IMR-90 (cell line): ENCODE results near the gene IL4R. TPM values are rescaled to one million over a fixed set of nuclear protein-coding genes. Genes with fewer than 3 reads are reported as not detected.
A peak's percentile ranks its signal among the peaks of the same experiment; 100 is the strongest.

Experiments
- ATAC-seq: fragments of 200-7000 bp; cut with Tn5 transposase; 2 replicates; pipeline ENCODE4 v1.9.1; 2020; ENCODE audit warnings: low read depth, mild to moderate bottlenecking, moderate library complexity
- Bru-seq: library from RNA; stranded (reverse); fragments of 400-500 nt; gene quantifications from one replicate; lab custom pipeline; 2021; lab: Mats Ljungman, UMichigan
- BruChase-seq, 2 experiments: library from RNA; stranded (reverse); fragments of 400-500 nt; gene quantifications; one replicate each; lab custom pipeline; 2021; lab: Mats Ljungman, UMichigan
- BruUV-seq: library from RNA; stranded (reverse); fragments of 400-500 nt; replicated peaks from 2 replicates; lab custom pipeline; 2021; lab: Mats Ljungman, UMichigan
- CTCF ChIA-PET: fragments of 300-600 bp; formaldehyde crosslinking; extraction: SDS; loops from one replicate; lab custom pipeline; 2021; ENCODE audit warnings: antibody characterized with exemption; lab: Yijun Ruan, JAX
- POLR2A ChIA-PET: fragments of 300-600 bp; sonication (Branson Sonifier 250); formaldehyde crosslinking; loops from one replicate; lab custom pipeline; 2022; ENCODE audit warnings: antibody characterized with exemption; ENCODE audit not compliant: unreplicated experiment; lab: Charles Lee
- DNase-seq: peaks from one replicate; pipeline ENCODE4 v3.0.0; 2013
- H2AFZ ChIP-seq: replicated peaks from 2 replicates; pipeline ENCODE3; 2013; ENCODE audit warnings: low read length, mild to moderate bottlenecking; ENCODE audit not compliant: poor library complexity
- H2AK5ac ChIP-seq: 2 replicates; pipeline ENCODE4 v1.6.1; 2013; ENCODE audit warnings: low read depth, low read length, inconsistent platforms
- H2AK9ac ChIP-seq: replicated peaks from 2 replicates; pipeline ENCODE3; 2013; ENCODE audit warnings: mild to moderate bottlenecking, low read depth, low read length, moderate library complexity; ENCODE audit not compliant: poor library complexity
- H2BK120ac ChIP-seq: 2 replicates; pipeline ENCODE4 v1.6.1; 2013; ENCODE audit warnings: low read depth, low read length, inconsistent platforms
- H2BK15ac ChIP-seq: 3 replicates; pipeline ENCODE4 v1.6.1; 2013; ENCODE audit warnings: low read depth, low read length, inconsistent platforms
- H2BK20ac ChIP-seq: 2 replicates; pipeline ENCODE4 v1.6.1; 2013; ENCODE audit warnings: low read depth, mild to moderate bottlenecking, inconsistent platforms, low read length, moderate library complexity
- H2BK5ac ChIP-seq: 2 replicates; pipeline ENCODE4 v1.6.1; 2013; ENCODE audit warnings: mild to moderate bottlenecking, low read depth, low read length, inconsistent platforms; ENCODE audit not compliant: poor library complexity, severe bottlenecking
- H3K14ac ChIP-seq: replicated peaks from 2 replicates; pipeline ENCODE4 v1.6.1; 2013; ENCODE audit warnings: low read depth, low read length, inconsistent platforms
- H3K18ac ChIP-seq: 2 replicates; pipeline ENCODE4 v1.6.1; 2013; ENCODE audit warnings: low read depth, low read length, control low read depth
- H3K23ac ChIP-seq: 2 replicates; pipeline ENCODE4 v1.6.1; 2013; ENCODE audit warnings: low read depth, low read length, inconsistent platforms
- H3K27ac ChIP-seq: 2 replicates; pipeline ENCODE4 v1.5.1; 2013; ENCODE audit warnings: mild to moderate bottlenecking, control low read depth, low read length; ENCODE audit not compliant: insufficient read depth
- H3K27me3 ChIP-seq: 2 replicates; pipeline ENCODE4 v1.6.1; 2013; ENCODE audit warnings: low read length; ENCODE audit not compliant: control insufficient read depth, insufficient read depth
- H3K36me3 ChIP-seq: 2 replicates; pipeline ENCODE4 v1.6.1; 2013; ENCODE audit warnings: low read length, mixed read lengths; ENCODE audit not compliant: control insufficient read depth, insufficient read depth
- H3K4ac ChIP-seq: 2 replicates; pipeline ENCODE4 v1.6.1; 2013; ENCODE audit warnings: low read depth, low read length, inconsistent platforms
- H3K4me1 ChIP-seq: 2 replicates; pipeline ENCODE4 v1.6.1; 2013; ENCODE audit warnings: low read length, mixed read lengths; ENCODE audit not compliant: control insufficient read depth, insufficient read depth
- H3K4me2 ChIP-seq: 2 replicates; pipeline ENCODE4 v1.6.1; 2013; ENCODE audit warnings: low read depth, mild to moderate bottlenecking, control low read depth, low read length, moderate library complexity
- H3K4me3 ChIP-seq: 2 replicates; pipeline ENCODE4 v1.5.1; 2013; ENCODE audit warnings: low read depth, mild to moderate bottlenecking, control low read depth, low read length, moderate library complexity; ENCODE audit not compliant: insufficient read depth
- H3K56ac ChIP-seq: 2 replicates; pipeline ENCODE4 v1.6.1; 2013; ENCODE audit warnings: low read length, inconsistent platforms; ENCODE audit not compliant: insufficient read depth; ENCODE audit errors: extremely low read depth
- H3K79me1 ChIP-seq, 2 experiments: 2 replicates each; pipeline ENCODE4 v1.6.1; 2013; ENCODE audit warnings: low read length in 2 of 2, inconsistent platforms in 1 of 2, low read depth in 1 of 2
- H3K9ac ChIP-seq: 2 replicates; pipeline ENCODE4 v1.6.1; 2013; ENCODE audit warnings: low read depth, low read length, control low read depth
- H3K9me1 ChIP-seq: 2 replicates; pipeline ENCODE4 v1.6.1; 2013; ENCODE audit warnings: low read length, inconsistent platforms; ENCODE audit not compliant: insufficient read depth
- H3K9me3 ChIP-seq: 2 replicates; pipeline ENCODE4 v1.6.1; 2013; ENCODE audit warnings: low read length; ENCODE audit not compliant: control insufficient read depth, insufficient read depth
- H4K20me1 ChIP-seq: 2 replicates; pipeline ENCODE4 v1.6.1; 2013; ENCODE audit warnings: low read length, inconsistent platforms; ENCODE audit not compliant: insufficient read depth
- H4K5ac ChIP-seq: 2 replicates; pipeline ENCODE4 v1.6.1; 2013; ENCODE audit warnings: mild to moderate bottlenecking, low read depth, low read length, control low read depth
- H4K8ac ChIP-seq, 2 experiments: 2 replicates each; pipeline ENCODE4 v1.6.1; 2013; ENCODE audit warnings: low read depth in 2 of 2, low read length in 2 of 2, control low read depth in 1 of 2, inconsistent platforms in 1 of 2
- H4K91ac ChIP-seq: 2 replicates; pipeline ENCODE4 v1.6.1; 2013; ENCODE audit warnings: low read depth, low read length, inconsistent platforms; ENCODE audit not compliant: insufficient read depth
- BHLHE40 ChIP-seq: fragments of 150-350 bp; IDR thresholded peaks from 2 replicates; pipeline ENCODE4 v1.6.1; 2016; ENCODE audit warnings: mild to moderate bottlenecking, low read depth, low read length
- CHD1 ChIP-seq: IDR thresholded peaks from 2 replicates; pipeline ENCODE4 v1.6.1; 2012; ENCODE audit warnings: low read depth, low read length, improper control_type of control experiment
- FOS ChIP-seq: fragments of 150-350 bp; IDR thresholded peaks from 2 replicates; pipeline ENCODE4 v1.6.1; 2016; ENCODE audit warnings: low read depth, low read length
- MAFK ChIP-seq: IDR thresholded peaks from 2 replicates; pipeline ENCODE4 v1.6.1; 2012; ENCODE audit warnings: low read depth, low read length, improper control_type of control experiment
- MAZ ChIP-seq: IDR thresholded peaks from 2 replicates; pipeline ENCODE4 v1.6.1; 2012; ENCODE audit warnings: low read depth, mild to moderate bottlenecking, low read length, improper control_type of control experiment, moderate library complexity, borderline replicate concordance
- MXI1 ChIP-seq: IDR thresholded peaks from 2 replicates; pipeline ENCODE4 v1.6.1; 2012; ENCODE audit warnings: low read depth, mild to moderate bottlenecking, low read length, moderate library complexity, borderline replicate concordance
- POLR2A ChIP-seq: IDR thresholded peaks from 2 replicates; pipeline ENCODE4 v1.6.1; 2012; ENCODE audit warnings: mild to moderate bottlenecking, low read depth, low read length
- RAD21 ChIP-seq: IDR thresholded peaks from 2 replicates; pipeline ENCODE4 v1.6.1; 2012; ENCODE audit warnings: low read length, improper control_type of control experiment
- RCOR1 ChIP-seq: IDR thresholded peaks from 2 replicates; pipeline ENCODE4 v1.6.1; 2012; ENCODE audit warnings: mild to moderate bottlenecking, low read length, improper control_type of control experiment; ENCODE audit not compliant: insufficient replicate concordance
- SMC3 ChIP-seq: fragments of 150-350 bp; IDR thresholded peaks from 2 replicates; pipeline ENCODE4 v1.6.1; 2016; ENCODE audit warnings: low read depth, mild to moderate bottlenecking, antibody characterized with exemption, low read length, moderate library complexity
- WGBS, 2 experiments: methylation state at CpG; one replicate each; pipeline versions ENCODE4 v1.1.5 to v1.1.7; 2013; ENCODE audit warnings: missing lambda C conversion rate in 2 of 2; ENCODE audit not compliant: insufficient read length in 1 of 2; ENCODE audit errors: extremely low coverage in 2 of 2; 5-methylcytosine and 5-hydroxymethylcytosine counted together
- dilution Hi-C: fragments of 300-500 bp; cut with HindIII; formaldehyde crosslinking; loops from one replicate; pipeline ENCODE4 v1.14.3; 2018; ENCODE audit warnings: low sequenced_read_pairs; ENCODE audit not compliant: unreplicated experiment
- in situ Hi-C: fragments of 300-500 bp; cut with MboI; formaldehyde crosslinking; loops from 3 replicates; pipeline ENCODE4 v1.14.3; 2019; ENCODE audit warnings: low sequenced_read_pairs, inconsistent platforms, mixed read lengths
- intact Hi-C: fragments of 100-400 bp; cut with micrococcal nuclease; formaldehyde crosslinking; loops from 2 replicates; pipeline ENCODE4 v1.10.0; 2022
- long read RNA-seq: library from polyadenylated mRNA; unstranded; transcript quantifications from one replicate; pipeline ENCODE4 v2.0.0, GENCODE V29; 2021; ENCODE audit not compliant: unreplicated experiment
- polyA plus RNA-seq, 3 experiments: library from polyadenylated mRNA; depleted of rRNA; stranded (reverse); fragments of >200 nt; gene quantifications; 2 replicates each; pipeline ENCODE4 v1.2.3, GENCODE V29; 2012; ENCODE audit warnings: low replicate concordance in 1 of 3
- total RNA-seq: library from RNA; depleted of rRNA; stranded (reverse); fragments of >200 nt; gene quantifications from 2 replicates; pipeline ENCODE4 v1.2.3, GENCODE V29; 2012; rRNA removed
- TF ChIP-seq, protein P1 (sequence below): conservative IDR thresholded peaks from 2 replicates; pipeline ENCODE4 v1.5.1; 2012; ENCODE audit warnings: mild to moderate bottlenecking, low read depth, low read length, improper control_type of control experiment

IL4R gene
- total RNA-seq (6.3 and 8.3 TPM in 2 replicates), polyA plus RNA-seq (2012; rRNA removed) (18.7 and 21.5 TPM in 2 replicates), Bru-seq, nascent RNA (percentile 91 among the genes with signal in this experiment), BruChase-seq, experiment 1, labeled RNA remaining after a 6-hour chase (percentile 88 among the genes with signal in this experiment), BruChase-seq, experiment 2, labeled RNA remaining after a 2-hour chase (percentile 89 among the genes with signal in this experiment)
- 10.3 and 18.0 TPM in 2 replicates for polyA plus RNA-seq (2012; cell fraction: cytosol; rRNA removed)
- polyA plus RNA-seq (2012; cell fraction: nucleus; rRNA removed; ENCODE audit: low replicate concordance): 32.7 and 42.5 TPM in 2 replicates
- long read RNA-seq, partial matches to known transcripts: 3 of 25 reads
- long read RNA-seq, other reads (novel, unspliced or antisense): 16 of 25 reads

DNA sequence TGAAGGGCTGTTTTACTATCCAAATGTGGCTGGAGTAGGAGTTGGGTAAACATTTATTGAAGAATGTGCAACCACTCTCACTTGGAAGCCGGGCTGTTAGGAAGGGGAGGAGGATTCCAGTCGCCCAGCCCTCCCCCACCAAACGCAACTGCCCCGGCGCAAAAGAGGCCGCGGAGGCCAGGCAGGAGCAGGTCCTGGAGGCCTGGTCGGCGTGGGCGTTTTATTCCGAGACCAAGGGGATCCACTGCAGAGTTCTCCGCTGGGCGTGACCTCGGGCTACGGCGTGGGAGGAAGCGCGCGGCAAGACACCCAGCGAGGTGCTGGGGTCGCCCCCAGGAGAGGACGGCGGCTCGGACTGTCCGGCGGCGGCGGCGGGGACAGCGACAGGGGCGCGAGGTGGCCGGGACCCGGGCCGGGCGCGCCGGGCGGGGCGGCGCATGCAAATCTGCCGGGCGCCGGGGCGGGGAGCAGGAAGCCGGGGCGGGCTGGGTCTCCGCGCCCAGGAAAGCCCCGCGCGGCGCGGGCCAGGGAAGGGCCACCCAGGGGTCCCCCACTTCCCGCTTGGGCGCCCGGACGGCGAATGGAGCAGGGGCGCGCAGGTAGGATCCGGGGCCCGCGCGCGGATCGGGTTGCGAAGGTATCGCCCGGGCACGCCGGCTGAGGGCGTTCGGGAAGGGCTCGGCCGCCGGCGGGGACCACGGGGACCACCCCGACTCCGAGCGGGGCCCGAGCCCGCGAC lies at the start of gene IL4R:
Gene IL4R, plus strand, starts transcription at position 553 of the 739 bp plus-strand sequence. CDS start 26,230 bp downstream, outside the sequence.
- H3K9me1 ChIP-seq: peaks cover 17% of the 10 kb centered on the region
- H3K36me3 ChIP-seq: peaks cover 11% of the 10 kb centered on the region
- no peaks in the 10 kb centered on the region for H3K27me3 ChIP-seq
- TF ChIP-seq FOS (0 out of 2 replicates have a peak, but pooled peaks have one; percentile 5), BHLHE40 (no peak), POLR2A (peak; percentile 65), RCOR1 (peak; percentile 58), RAD21 (peak; percentile 24), MXI1 (peak; percentile 59; the same call in 1 of the 2 replicates), SMC3 (peak; percentile 12), MAZ (peak; percentile 45; the same call in 1 of the 2 replicates), MAFK (no peak), CHD1 (no peak)
- TF ChIP-seq, protein P1, sequence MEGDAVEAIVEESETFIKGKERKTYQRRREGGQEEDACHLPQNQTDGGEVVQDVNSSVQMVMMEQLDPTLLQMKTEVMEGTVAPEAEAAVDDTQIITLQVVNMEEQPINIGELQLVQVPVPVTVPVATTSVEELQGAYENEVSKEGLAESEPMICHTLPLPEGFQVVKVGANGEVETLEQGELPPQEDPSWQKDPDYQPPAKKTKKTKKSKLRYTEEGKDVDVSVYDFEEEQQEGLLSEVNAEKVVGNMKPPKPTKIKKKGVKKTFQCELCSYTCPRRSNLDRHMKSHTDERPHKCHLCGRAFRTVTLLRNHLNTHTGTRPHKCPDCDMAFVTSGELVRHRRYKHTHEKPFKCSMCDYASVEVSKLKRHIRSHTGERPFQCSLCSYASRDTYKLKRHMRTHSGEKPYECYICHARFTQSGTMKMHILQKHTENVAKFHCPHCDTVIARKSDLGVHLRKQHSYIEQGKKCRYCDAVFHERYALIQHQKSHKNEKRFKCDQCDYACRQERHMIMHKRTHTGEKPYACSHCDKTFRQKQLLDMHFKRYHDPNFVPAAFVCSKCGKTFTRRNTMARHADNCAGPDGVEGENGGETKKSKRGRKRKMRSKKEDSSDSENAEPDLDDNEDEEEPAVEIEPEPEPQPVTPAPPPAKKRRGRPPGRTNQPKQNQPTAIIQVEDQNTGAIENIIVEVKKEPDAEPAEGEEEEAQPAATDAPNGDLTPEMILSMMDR: no peak
- H3K4me1 ChIP-seq: peaks cover 26% of the 10 kb centered on the region
- dilution Hi-C loops: no loop called here
- intact Hi-C loops: loop anchor here (1.0 to 5.0 kb wide), 3 partner anchors 46 to 79 kb away; partner anchors contain the start of gene NSMCE1
- H3K27ac ChIP-seq: peak within 1 kb of the TSS; percentile 95
- peak within 1 kb of the TSS; percentile 95 for H2AK9ac ChIP-seq
- ATAC-seq (peak; percentile 75), DNase-seq (peak; percentile 77)
- H3K23ac ChIP-seq: peak within 1 kb of the TSS; percentile 83
- ChIA-PET POLR2A (no interaction called here), CTCF (no interaction called here)
- peak within 1 kb of the TSS; percentile 90 for H3K14ac ChIP-seq
- peak within 1 kb of the TSS; percentile 90 for H4K5ac ChIP-seq
- peak within 1 kb of the TSS; percentile 74 for H3K4me3 ChIP-seq
- peaks cover 26% of the 10 kb centered on the region for H4K20me1 ChIP-seq
- H2BK20ac ChIP-seq: peak within 1 kb of the TSS; percentile 69
- BruUV-seq: no TSS peak
- in situ Hi-C loops: loop anchor here (5.0 kb wide), 1 partner anchor 46 kb away; the partner anchor contains the start of gene NSMCE1
- H3K4me2 ChIP-seq: peak within 1 kb of the TSS; percentile 71
- peak within 1 kb of the TSS; percentile 69 for H3K56ac ChIP-seq
- peak within 1 kb of the TSS; percentile 50 for H3K18ac ChIP-seq
- peak within 1 kb of the TSS; percentile 92 for H2BK120ac ChIP-seq
- H3K4ac ChIP-seq: peak within 1 kb of the TSS; percentile 96
- peak within 1 kb of the TSS; percentile 94 for H2BK5ac ChIP-seq
- 0% methylated on average over 73 of the region's 85 CpGs; no CpG with 5 or more reads in 1 of the 2 experiments for WGBS, 2 experiments
- H3K79me1 ChIP-seq: peaks cover 7 to 49% of the 10 kb centered on the region in 2 experiments; a peak in 3 of 4 replicates
- peak within 1 kb of the TSS; percentile 89 for H3K9ac ChIP-seq
- H2AK5ac ChIP-seq: peak within 1 kb of the TSS; percentile 72
- peak within 1 kb of the TSS; percentile 83 to 86 for H4K8ac ChIP-seq
- peak within 1 kb of the TSS; percentile 97 for H2AFZ ChIP-seq
- H4K91ac ChIP-seq: peak within 1 kb of the TSS; percentile 90
- no peaks in the 10 kb centered on the region for H3K9me3 ChIP-seq
- peak within 1 kb of the TSS; percentile 1; the same call in 1 of the 3 replicates for H2BK15ac ChIP-seq
